ENCODE data around the gene GPR3. TPM values are rescaled to one million over a fixed set of nuclear protein-coding genes. Genes with fewer than 3 reads are reported as not detected.
A peak's percentile ranks its signal among the peaks of the same experiment; 100 is the strongest.

The GPR3 gene
- total and polyA plus RNA-seq, 2 donors = 0.09 to 0.37 TPM

- Histone ChIP-seq H3K27me3 (ENCODE audit: control insufficient read depth in 2 of 2, insufficient read depth in 1 of 2, low read length in 1 of 2) (peaks cover 0 to 52% of the 10 kb centered on the region in 2 donors), H3K36me3 (ENCODE audit: control insufficient read depth in 2 of 2, insufficient read depth in 2 of 2, low read length in 1 of 2) (no peaks in the 10 kb centered on the region), H3K4me3 (ENCODE audit: low read length in 2 of 2) (no peak overlapping the region), H3K4me1 (ENCODE audit: control insufficient read depth in 2 of 2, insufficient read depth in 2 of 2, low read length in 2 of 2) (peaks cover 12 to 55% of the 10 kb centered on the region in 2 donors), H3K27ac (ENCODE audit: low read depth in 1 of 2, low read length in 1 of 2) (peak overlapping the region in 1 of 2 donors; percentile 2), H3K9me3 (ENCODE audit: control insufficient read depth in 2 of 2, insufficient read depth in 1 of 2, low read length in 1 of 2) (peaks cover 0 to 10% of the 10 kb centered on the region in 2 donors)
- DNase-seq (ENCODE audit: low read depth in 6 of 9, low spot score in 9 of 9) = no peak
- WGBS = 86% methylated on average over 11 of the region's 11 CpGs
These were observed 27.6 kb upstream of the GPR3 start for GRCh38 chr1:27364696-27365371.

- peak overlapping the region; percentile 46 to 57 for H3K4me3 ChIP-seq (ENCODE audit: low read length in 2 of 2)
- peak overlapping the region; percentile 62 to 82 for H3K27ac ChIP-seq (ENCODE audit: low read depth in 1 of 2, low read length in 1 of 2)
- DNase-seq (ENCODE audit: low read depth in 6 of 9, low spot score in 9 of 9) = peak in 5 of 9 donors; percentile 64 to 82 (median 70)
- WGBS = 7% methylated on average over 40 of the region's 40 CpGs
- H3K9me3 ChIP-seq (ENCODE audit: control insufficient read depth in 2 of 2, insufficient read depth in 1 of 2, low read length in 1 of 2) = peaks cover 0 to 7% of the 10 kb centered on the region in 2 donors
- H3K4me1 ChIP-seq (ENCODE audit: control insufficient read depth in 2 of 2, insufficient read depth in 2 of 2, low read length in 2 of 2) = peaks cover 10 to 48% of the 10 kb centered on the region in 2 donors
- peaks cover 0 to 47% of the 10 kb centered on the region in 2 donors for H3K27me3 ChIP-seq (ENCODE audit: control insufficient read depth in 2 of 2, insufficient read depth in 1 of 2, low read length in 1 of 2)
- no peaks in the 10 kb centered on the region for H3K36me3 ChIP-seq (ENCODE audit: control insufficient read depth in 2 of 2, insufficient read depth in 2 of 2, low read length in 1 of 2)
These were observed 26.9 kb upstream of the GPR3 start for GRCh38 chr1:27365372-27366112.

- Histone ChIP-seq H3K27ac (ENCODE audit: low read depth in 1 of 2, low read length in 1 of 2) (peak overlapping the region; percentile 62 to 82), H3K4me3 (ENCODE audit: low read length in 2 of 2) (peak overlapping the region; percentile 46 to 57), H3K27me3 (ENCODE audit: control insufficient read depth in 2 of 2, insufficient read depth in 1 of 2, low read length in 1 of 2) (peaks cover 0 to 42% of the 10 kb centered on the region in 2 donors), H3K9me3 (ENCODE audit: control insufficient read depth in 2 of 2, insufficient read depth in 1 of 2, low read length in 1 of 2) (peaks cover 0 to 7% of the 10 kb centered on the region in 2 donors), H3K4me1 (ENCODE audit: control insufficient read depth in 2 of 2, insufficient read depth in 2 of 2, low read length in 2 of 2) (peaks cover 10 to 43% of the 10 kb centered on the region in 2 donors), H3K36me3 (ENCODE audit: control insufficient read depth in 2 of 2, insufficient read depth in 2 of 2, low read length in 1 of 2) (no peaks in the 10 kb centered on the region)
- WGBS = under 1% methylated on average over 30 of the region's 30 CpGs
- peak in 3 of 9 donors; percentile 50 to 69 (median 54) for DNase-seq (ENCODE audit: low read depth in 6 of 9, low spot score in 9 of 9)
These were observed 26.4 kb upstream of the GPR3 start for GRCh38 chr1:27366113-27366410.

GRCh38 chr1:27366411-27367159 is 25.8 kb upstream of the GPR3 start, which contains the start of gene MAP3K6:
Gene MAP3K6, minus strand, starts transcription at chr1:27366961. Its CDS starts 364 bp downstream, at chr1:27366597.
- Histone ChIP-seq H3K4me1 (ENCODE audit: control insufficient read depth in 2 of 2, insufficient read depth in 2 of 2, low read length in 2 of 2) (peaks cover 10 to 41% of the 10 kb centered on the region in 2 donors), H3K27me3 (ENCODE audit: control insufficient read depth in 2 of 2, insufficient read depth in 1 of 2, low read length in 1 of 2) (peaks cover 0 to 37% of the 10 kb centered on the region in 2 donors), H3K27ac (ENCODE audit: low read depth in 1 of 2, low read length in 1 of 2) (peak within 1 kb of the TSS; percentile 62 to 82), H3K9me3 (ENCODE audit: control insufficient read depth in 2 of 2, insufficient read depth in 1 of 2, low read length in 1 of 2) (peaks cover 0 to 7% of the 10 kb centered on the region in 2 donors), H3K4me3 (ENCODE audit: low read length in 2 of 2) (peak within 1 kb of the TSS; percentile 46 to 57), H3K36me3 (ENCODE audit: control insufficient read depth in 2 of 2, insufficient read depth in 2 of 2, low read length in 1 of 2) (no peaks in the 10 kb centered on the region)
- WGBS = 2% methylated on average over 67 of the region's 67 CpGs
- DNase-seq (ENCODE audit: low read depth in 6 of 9, low spot score in 9 of 9) = peak in 1 of 9 donors; percentile 49

GRCh38 chr1:27367160-27367650 is 25.2 kb upstream of the GPR3 start:
- 76% methylated on average over 8 of the region's 8 CpGs for WGBS
- Histone ChIP-seq H3K4me1 (ENCODE audit: control insufficient read depth in 2 of 2, insufficient read depth in 2 of 2, low read length in 2 of 2) (peaks cover 10 to 41% of the 10 kb centered on the region in 2 donors), H3K27ac (ENCODE audit: low read depth in 1 of 2, low read length in 1 of 2) (peak overlapping the region in 1 of 2 donors; percentile 50), H3K27me3 (ENCODE audit: control insufficient read depth in 2 of 2, insufficient read depth in 1 of 2, low read length in 1 of 2) (peaks cover 0 to 32% of the 10 kb centered on the region in 2 donors), H3K9me3 (ENCODE audit: control insufficient read depth in 2 of 2, insufficient read depth in 1 of 2, low read length in 1 of 2) (peaks cover 0 to 7% of the 10 kb centered on the region in 2 donors), H3K4me3 (ENCODE audit: low read length in 2 of 2) (peak overlapping the region; percentile 40 to 57), H3K36me3 (ENCODE audit: control insufficient read depth in 2 of 2, insufficient read depth in 2 of 2, low read length in 1 of 2) (no peaks in the 10 kb centered on the region)
- no peak for DNase-seq (ENCODE audit: low read depth in 6 of 9, low spot score in 9 of 9)

GRCh38 chr1:27368869-27369582 is 23.4 kb upstream of the GPR3 start:
- H3K36me3 ChIP-seq (ENCODE audit: control insufficient read depth in 2 of 2, insufficient read depth in 2 of 2, low read length in 1 of 2) = no peaks in the 10 kb centered on the region
- WGBS = 45% methylated on average over 13 of the region's 13 CpGs
- peaks cover 10 to 41% of the 10 kb centered on the region in 2 donors for H3K4me1 ChIP-seq (ENCODE audit: control insufficient read depth in 2 of 2, insufficient read depth in 2 of 2, low read length in 2 of 2)
- peaks cover 0 to 32% of the 10 kb centered on the region in 2 donors for H3K27me3 ChIP-seq (ENCODE audit: control insufficient read depth in 2 of 2, insufficient read depth in 1 of 2, low read length in 1 of 2)
- DNase-seq (ENCODE audit: low read depth in 6 of 9, low spot score in 9 of 9) = no peak
- H3K27ac ChIP-seq (ENCODE audit: low read depth in 1 of 2, low read length in 1 of 2) = no peak overlapping the region
- peaks cover 0 to 7% of the 10 kb centered on the region in 2 donors for H3K9me3 ChIP-seq (ENCODE audit: control insufficient read depth in 2 of 2, insufficient read depth in 1 of 2, low read length in 1 of 2)
- H3K4me3 ChIP-seq (ENCODE audit: low read length in 2 of 2) = no peak overlapping the region

- H3K4me3 ChIP-seq (ENCODE audit: low read length in 2 of 2) = no peak overlapping the region
- no peak overlapping the region for H3K27ac ChIP-seq (ENCODE audit: low read depth in 1 of 2, low read length in 1 of 2)
- WGBS = 97% methylated on average over 19 of the region's 19 CpGs
- peaks cover 0 to 9% of the 10 kb centered on the region in 2 donors for H3K27me3 ChIP-seq (ENCODE audit: control insufficient read depth in 2 of 2, insufficient read depth in 1 of 2, low read length in 1 of 2)
- no peaks in the 10 kb centered on the region for H3K9me3 ChIP-seq (ENCODE audit: control insufficient read depth in 2 of 2, insufficient read depth in 1 of 2, low read length in 1 of 2)
- no peaks in the 10 kb centered on the region for H3K36me3 ChIP-seq (ENCODE audit: control insufficient read depth in 2 of 2, insufficient read depth in 2 of 2, low read length in 1 of 2)
- peaks cover 0 to 13% of the 10 kb centered on the region in 2 donors for H3K4me1 ChIP-seq (ENCODE audit: control insufficient read depth in 2 of 2, insufficient read depth in 2 of 2, low read length in 2 of 2)
- no peak for DNase-seq (ENCODE audit: low read depth in 6 of 9, low spot score in 9 of 9)
These were observed 20.2 kb upstream of the GPR3 start for GRCh38 chr1:27372022-27372807.

Measured in thymus (tissue), 11 donors.